GM12872 (cell line): ENCODE measurements around the gene HSPA2.

Source experiments
- CTCF ChIP-seq: IDR thresholded peaks from 3 replicates; pipeline ENCODE4 v1.5.1; 2011; ENCODE audit warnings: low read depth, mild to moderate bottlenecking, low read length, moderate library complexity; ENCODE audit not compliant: insufficient read depth

Gene HSPA2

DNA sequence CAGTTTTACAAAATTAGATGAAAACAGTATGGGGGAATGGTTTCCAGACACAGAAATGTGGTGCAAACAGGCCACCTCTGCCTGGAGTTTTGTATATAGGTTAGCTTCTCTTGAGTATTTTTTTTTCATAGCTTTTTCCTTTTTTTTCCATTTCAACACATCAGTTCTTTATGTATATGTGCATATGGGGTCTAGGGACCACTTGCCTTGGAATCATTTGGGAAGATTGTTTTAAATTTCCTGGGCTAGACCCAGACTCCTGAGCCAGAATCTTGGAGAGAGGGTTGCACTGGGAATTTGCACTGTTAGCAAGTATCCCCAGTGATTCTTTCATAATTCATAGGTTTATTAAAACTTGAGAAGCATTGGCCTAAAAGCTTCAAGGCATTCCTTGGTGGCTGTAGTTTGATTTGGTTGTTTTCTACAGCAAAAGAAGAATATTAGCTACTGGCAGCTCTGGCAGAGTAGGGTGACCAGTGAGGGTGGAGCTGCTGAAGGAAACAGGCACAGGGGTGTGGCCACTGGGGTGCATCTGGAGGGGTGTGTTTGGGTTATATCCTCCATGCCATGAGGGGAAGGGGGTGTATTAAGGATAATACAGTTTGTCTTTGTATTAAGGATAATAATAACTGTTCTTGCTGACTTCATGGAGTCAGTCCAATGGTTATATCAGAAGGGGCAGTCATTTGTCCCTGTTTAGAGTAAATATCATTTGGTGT lies 32.0 kb downstream of the HSPA2 start:
- no peak for TF ChIP-seq CTCF

- TF ChIP-seq CTCF = no peak
Measured at GRCh38 chr14:64573109-64573508, 32.6 kb downstream of the HSPA2 start.

DNA sequence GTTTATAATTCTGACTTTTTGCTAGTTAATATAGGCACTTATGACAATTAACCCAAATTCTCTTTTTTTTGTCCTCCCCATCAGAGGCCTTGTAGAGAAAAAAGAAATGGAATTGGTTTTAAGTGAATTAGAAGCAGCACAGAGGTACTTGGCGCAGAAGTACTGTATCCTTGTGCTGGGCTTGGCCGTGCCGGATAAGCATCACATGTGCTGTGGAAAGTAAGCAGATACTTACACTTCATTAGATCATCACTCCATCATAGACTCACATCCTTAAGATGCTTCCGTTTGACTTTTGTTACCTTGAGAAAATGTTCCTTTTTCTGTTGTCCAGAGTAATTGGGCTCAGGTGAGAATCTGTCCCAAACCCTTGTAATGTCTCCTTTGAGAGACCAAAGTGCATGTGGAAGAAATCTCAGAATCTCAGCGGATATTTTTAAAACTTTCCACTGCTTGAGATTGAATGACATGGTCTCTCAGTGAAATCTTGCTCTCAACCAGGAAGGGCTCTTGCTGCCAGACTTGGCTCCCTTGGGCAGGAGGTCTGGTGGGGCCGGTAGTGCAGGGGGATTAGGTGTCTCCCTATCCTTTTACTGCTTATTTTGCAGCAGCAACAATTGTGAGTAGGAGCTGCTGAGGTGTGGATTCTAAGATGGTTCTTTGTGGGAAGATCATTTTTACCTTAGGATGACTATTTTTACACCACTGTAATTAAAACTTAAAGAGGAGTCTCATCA lies 34.0 kb downstream of the HSPA2 start:
- TF ChIP-seq CTCF = no peak

DNA sequence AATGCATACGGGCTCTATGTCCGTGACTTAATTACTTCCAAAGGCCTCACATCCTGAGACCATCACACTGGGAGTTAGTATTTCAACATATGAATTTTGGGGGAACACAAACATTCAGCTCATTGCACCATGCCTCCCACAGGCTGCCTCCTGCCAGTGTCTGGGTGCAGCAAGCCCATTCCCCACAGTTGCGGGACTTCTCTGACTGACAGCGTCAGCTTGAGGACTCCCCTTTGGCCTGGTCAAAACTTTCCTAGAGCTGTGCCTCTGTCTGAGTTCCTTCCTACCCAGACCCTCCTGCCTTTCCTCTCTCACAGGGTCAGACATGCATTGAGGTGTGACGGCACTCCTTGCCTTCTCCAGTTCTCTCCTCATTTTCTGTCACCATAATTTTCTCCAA lies 36.7 kb downstream of the HSPA2 start:
- no peak for TF ChIP-seq CTCF

DNA sequence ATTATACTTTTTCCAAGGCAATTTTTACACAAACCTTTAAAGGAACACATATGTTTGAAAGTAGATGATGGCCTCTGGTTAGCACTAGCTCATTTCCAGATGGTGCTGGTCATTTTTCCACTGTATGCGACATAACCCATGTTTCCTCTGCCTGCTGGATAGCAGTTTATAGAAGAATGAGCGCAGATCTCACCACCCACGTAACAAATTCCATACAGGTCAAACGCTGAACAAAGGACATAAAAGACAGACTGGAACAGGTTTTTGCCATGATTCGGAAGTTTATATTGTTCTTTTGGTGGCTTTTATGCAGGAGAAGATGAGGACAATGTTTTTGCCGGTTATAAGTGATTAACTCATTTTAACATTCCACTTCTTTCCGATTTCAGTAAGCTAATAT lies 39.9 kb downstream of the HSPA2 start:
- no peak for TF ChIP-seq CTCF

- no peak for TF ChIP-seq CTCF
Measured at GRCh38 chr14:64581363-64581762, 40.8 kb downstream of the HSPA2 start.

GRCh38 chr14:64581817-64582216 lies 41.3 kb downstream of the HSPA2 start:
- TF ChIP-seq CTCF = no peak
